ENCODE measurements around the gene TAF6L.
"Not testable (repeated sequence)": the region's sequence is repeated elsewhere in the genome, so short reads cannot be mapped to it uniquely, and the experiment has no call there.

Gene TAF6L

DNA sequence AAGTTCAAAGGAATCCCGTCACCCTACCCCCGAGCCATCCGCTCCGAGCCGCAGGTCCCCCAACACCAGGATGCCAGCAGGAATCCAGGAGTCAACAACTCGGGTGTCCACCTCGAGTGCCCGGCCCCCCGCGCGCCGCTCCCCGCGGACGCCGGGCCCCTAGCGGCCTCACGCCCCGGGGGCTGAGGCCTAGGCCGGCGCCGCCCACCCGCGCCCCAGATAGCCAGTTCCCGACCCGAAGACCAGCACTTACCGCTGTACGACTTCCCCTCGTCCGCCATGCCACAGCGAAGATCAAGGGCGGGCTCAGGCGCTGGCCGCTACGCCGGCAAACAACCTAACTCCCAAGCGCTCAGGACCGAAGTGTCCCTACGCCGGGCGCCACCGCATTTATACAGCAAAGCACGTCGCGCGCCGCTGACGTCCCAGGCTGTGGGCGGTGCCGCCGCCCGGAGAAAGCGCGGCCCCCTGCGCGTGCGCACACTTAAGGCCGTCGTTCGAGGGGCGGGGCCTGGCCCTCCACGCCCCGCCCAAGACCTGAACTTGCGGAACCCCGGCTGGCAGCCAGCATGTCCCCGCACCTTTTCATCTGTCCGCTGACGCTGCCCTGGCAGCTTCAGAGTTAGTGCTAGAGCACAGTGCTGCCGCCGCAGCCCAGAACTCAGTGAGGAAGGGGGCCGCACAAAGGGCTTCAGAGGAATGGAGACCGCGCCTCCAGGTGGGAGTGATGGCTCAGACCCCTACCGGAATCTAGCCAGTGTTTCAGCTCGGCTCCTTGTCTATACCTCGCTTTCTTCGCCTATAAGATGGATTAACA is 34.1 kb downstream of the TAF6L start, which contains the start of gene NXF1:
TSS of gene NXF1 (minus strand) at position 365 of the 817 bp plus-strand sequence. CDS start at position 281, 84 bp downstream.
- peak; percentile 92 to 97 for DNase-seq (ENCODE audit: low read depth in 2 of 2)

DNA sequence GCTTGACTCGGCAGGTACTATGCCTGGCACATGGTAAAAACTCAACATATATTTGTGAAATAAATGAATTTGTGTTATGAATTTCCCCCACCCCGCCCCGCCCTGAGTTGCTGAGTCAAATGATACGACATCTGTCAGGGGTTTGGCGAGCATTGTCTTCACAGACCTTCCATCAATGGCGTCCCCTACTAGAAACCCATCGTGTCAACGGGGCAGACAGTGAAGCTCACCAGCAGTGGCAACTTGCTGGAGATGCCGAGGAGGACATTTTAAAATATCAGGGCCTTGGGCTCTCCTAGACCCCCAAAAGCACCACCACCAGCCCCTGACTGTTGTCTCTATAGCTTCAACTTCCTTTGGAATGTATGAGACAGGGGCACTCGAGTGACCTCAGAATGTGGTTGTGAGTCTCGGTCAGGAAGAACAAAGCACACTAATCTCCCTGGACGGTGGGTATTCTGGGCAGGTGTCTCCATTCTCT is 34.8 kb downstream of the TAF6L start:
- DNase-seq (ENCODE audit: low read depth in 2 of 2), result no peak

DNA sequence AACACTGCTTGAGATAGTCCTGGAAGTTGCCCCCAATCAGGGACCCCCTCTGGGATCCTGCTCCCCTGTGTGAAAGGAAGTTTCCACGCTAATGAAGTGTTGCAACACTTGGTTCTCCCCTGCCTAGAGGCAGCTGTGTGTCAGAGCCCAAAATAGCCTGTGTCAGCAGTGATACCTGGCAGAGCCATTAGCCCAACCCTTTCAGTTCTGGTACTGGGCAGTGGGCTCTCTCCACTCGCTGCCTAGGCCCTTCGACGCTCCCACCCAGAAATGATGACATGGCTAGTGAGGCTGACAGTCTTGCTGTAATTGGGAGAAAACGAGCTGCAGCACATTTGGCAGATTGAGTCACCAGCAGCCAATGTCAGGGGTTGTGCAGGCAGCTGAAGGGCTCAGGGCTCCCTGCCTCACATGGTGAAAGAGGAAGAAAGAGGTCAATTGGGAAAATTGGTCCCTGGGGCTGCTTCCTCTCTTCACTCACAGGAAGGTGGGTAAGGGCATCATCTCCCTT is 35.5 kb downstream of the TAF6L start:
- no peak for DNase-seq (ENCODE audit: low read depth in 2 of 2)

DNA sequence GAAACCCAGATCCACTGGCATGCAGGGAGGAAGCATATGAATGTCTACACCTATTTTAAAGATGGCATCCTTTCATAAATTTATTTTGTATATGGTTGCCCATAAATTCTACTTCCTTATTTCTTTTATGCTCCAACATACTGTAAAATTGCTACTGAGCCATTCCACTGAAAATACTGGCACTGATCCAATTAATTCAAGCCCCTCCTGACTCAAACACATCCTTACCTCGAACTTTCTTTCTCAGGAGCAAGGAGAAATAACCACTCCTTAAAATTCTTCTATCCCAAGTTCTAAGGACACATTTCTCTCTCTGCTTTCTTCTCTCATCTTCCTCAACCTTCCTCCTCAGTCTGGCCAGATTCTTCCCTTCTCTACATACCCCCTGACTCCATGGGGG is 39.6 kb downstream of the TAF6L start:
- no peak for DNase-seq (ENCODE audit: low read depth in 2 of 2)

DNA sequence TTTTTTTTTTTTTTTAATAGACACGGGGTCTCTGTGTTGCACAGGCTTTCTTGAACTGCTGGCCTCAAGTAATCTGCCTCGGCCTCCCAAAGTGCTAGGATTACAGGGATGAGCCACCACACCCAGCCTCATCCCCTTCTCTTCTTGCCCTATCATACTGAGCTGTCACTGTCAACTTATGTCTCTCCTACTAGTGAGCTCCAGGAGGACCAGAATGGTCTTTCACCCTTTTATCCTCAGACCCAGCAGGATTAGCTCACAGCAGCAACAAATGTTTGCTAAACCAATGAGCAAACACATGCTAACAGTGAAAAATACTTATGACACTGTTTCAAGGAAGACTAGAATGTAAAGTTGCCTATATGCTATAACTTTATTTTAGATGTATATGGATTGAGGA is 40.5 kb downstream of the TAF6L start:
- no peak for DNase-seq (ENCODE audit: low read depth in 2 of 2)

DNA sequence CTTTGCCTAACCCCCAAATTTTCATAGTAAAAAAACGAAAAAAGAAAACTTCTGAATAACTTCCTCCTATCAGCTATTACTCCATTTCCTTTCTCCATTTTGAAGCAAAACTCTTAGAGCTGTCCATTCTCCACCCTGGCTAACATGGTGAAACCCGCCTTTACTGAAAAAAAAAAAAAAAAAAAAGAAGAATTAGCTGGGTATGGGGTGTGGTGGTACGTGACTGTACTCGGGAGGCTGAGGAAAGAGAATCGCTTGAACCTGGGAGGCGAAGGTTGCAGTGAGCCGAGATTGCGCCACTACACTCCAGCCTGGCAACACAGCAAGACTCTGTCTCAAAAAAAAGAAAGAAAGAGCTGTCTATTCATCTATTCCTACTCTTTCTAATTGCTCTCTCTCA is 45.4 kb downstream of the TAF6L start:
- DNase-seq (ENCODE audit: low read depth in 2 of 2), result no peak

DNA sequence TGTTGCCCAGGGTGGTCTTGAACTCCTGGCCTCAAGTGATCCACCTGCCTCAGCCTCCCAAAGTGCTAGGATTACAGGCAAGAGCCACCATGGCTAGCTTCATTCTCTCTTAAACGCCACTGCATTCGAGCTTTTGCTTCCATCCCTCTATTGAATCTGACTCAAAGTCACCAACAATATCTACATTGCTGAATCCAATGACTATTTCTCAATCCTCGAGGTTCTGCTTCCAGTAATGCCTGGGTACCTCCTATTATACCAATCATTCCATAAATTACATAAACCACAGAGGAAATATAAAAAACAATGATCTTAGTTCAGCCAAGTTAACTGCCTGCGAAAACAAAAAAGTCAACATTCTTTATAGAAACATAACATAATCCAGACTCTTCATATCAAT is 45.9 kb downstream of the TAF6L start:
- DNase-seq (ENCODE audit: low read depth in 2 of 2), result no peak

DNA sequence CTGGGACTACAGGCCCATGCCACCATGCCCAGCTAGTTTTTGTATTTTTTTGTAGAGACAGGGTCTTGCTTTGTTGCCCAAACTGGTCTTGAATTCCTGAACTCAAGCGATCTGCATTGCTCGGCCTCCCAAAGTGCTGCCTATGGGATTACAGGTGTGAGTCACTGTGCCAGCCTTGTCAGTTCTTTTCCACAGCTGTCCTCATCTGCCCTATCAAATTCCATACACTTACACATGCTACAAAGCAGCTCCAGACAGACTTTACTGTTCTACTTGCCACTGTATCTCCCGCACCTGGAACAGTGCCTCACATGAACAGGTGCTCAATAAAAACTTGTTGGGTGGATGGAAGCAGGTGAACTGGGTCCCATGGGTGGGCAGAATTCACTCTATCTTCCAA is 52.5 kb downstream of the TAF6L start:
- DNase-seq (ENCODE audit: low read depth in 2 of 2), result no peak

DNA sequence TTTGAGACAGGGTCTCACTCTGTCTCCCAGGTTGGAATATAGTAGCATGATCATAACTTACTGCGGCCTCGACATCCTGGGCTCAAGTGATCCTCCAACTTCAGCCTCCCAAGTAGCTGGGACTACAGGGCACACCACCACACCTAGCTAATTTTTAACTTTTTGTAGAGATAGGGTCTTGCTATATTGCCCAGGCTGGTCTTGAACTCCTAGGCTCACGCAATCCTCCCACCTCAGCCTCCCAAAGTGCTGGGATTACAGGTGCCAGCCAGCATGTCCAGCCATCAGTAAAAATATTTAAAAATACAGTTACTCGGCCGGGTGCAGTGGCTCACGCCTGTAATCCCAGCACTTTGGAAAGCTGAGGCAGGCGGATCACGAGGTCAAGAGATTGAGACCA is 56.9 kb downstream of the TAF6L start:
- not testable (repeated sequence) for DNase-seq (ENCODE audit: low read depth in 2 of 2)

DNA sequence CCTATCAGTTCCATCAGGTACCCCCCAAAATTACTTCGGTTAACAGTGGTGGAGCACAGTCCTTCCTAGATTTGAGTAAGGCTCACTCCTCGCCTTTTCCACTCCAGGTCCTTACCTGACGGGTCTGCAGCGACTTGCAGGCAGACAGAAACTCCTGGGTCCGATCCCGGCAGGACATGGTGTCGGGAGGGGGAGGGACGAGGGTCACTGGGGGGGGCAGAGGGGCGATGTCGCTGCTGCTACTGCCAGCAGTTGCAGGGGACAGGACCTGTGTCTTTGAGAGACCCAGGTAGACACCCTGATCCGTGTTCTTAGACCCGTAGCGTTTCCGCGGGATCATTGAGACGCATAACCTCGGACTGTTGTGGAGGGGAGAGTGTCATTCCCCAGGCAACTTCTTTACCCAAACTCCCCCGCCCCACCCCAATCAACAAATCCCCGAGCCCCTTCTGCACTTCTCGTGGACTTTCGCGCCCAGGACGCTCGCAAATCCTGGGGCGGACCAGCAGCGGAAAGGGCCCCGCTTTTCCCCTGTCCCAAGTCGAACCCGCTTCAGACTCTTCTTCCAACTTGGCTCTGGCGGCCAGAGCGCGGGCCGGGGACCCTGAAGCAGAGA is 59.8 kb downstream of the TAF6L start:
- no peak for DNase-seq (ENCODE audit: low read depth in 2 of 2)

DNA sequence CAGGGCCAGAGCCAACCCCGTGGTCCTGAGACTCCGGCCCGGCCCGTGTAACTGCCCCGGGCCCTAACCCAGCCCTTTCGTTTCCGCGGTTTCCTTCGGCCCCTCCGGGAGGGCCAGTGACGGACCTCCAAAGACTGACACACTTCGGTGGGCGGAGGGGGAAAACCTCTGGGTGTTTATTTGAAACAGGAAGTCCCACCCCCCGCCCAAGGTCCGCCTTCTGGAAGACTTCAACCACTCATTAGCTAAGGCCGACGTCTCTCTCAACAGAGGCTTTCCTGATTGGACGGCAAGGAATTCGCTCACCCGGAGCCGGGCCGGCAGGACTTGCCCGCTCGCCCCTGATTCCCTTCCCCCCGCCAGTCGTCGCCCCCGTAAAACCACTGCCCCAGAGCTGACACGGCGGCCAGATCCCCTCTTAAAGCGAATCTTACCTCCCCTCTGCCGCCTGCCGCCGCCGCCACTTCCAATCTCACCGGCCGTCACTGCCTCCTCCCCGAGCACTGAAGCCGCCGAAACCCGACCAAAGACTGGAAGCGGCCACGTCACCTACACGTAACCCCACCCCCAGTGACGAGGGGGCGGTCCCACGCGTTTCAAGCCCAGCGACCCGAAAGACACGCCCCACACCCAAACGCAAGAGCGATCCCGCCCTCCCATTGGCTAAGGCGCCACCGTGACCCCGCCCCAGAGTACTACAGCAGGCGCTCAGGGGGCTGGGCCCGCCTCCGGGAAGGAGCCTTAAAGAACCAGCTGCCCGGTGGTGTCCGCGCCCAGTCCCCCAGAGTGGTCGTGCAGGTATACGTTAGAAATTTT is 60.5 kb downstream of the TAF6L start, which contains the start of gene STX5:
TSS of gene STX5 (minus strand) at position 532 of the 816 bp plus-strand sequence. CDS start 808 bp downstream, outside the sequence.
- peak; percentile 99 for DNase-seq (ENCODE audit: low read depth in 2 of 2)

DNA sequence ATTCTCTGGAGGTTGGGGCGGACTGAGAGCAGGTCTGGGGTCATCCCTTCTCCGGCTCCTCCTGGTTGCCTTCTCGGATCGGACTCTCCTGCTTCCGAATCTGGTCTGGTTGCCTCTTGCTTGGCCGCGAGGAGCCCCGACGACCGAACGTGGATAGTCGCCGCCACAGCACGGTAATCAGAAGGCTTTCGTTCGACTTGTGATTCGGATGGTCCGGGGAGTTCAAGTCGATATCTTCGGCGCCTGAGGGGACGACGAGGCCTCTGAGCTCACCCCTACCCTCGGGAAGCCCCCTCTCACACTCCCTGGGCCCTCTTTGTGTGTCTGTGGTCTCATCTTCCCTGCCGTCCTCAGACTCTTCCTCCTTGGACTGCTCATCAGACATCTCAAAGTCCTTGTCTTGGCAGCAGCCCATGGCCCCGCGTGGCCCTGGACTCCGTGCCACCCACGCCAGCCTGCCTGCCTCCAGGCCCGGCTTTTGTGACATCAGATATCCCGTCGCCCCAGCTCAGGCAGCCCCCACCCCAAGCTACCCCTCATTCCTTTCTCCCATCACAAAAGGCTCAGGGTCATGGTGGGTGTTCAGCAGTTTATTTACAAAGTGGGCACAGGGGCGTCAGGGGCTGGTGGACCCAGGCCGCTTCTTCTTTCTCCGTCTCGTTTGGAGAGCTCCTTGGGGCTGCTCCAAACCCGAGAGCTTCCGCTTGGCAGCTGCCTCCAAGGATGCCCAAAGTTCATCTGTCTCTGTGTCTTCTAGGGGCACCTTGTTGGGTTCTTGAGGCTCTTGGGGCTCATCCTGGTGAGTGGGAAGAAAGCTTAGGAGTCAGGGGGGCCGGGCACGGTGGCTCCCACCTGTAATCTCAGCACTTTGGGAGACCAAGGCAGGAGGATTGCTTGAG is 61.4 kb downstream of the TAF6L start, which contains the start of gene TEX54:
TSS of gene TEX54 (minus strand) at position 506 of the 899 bp plus-strand sequence.
- no peak for DNase-seq (ENCODE audit: low read depth in 2 of 2)

DNA sequence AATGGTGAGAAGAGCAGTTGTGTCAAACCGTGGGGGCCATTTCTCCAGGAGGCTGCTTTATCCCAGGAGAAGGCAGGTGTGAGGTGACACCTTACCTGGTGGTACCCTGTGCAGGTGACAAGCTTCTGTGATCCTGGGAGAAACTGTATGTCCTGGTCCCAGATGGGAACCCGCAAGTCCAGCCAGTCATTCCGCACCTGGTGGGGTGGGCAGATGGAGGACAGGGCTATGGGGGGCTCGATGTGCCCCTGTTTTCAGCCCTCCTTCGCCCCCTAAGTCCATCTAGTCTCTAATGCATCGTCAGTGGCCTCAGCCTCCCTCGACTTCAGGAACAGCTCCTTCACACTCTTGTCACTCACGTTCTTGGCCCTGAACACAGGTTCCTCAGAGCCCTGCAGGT is 64.1 kb downstream of the TAF6L start:
- DNase-seq (ENCODE audit: low read depth in 2 of 2), result no peak
